Endothelial cell of umbilical vein (primary cell): ENCODE measurements around the gene NEU2.

Experiments
- CTCF ChIP-seq, 2 donors: IDR thresholded peaks; 1 replicate in 1 of 2; 2 replicates in 1 of 2; pipeline ENCODE4 v1.5.1; 2011; ENCODE audit warnings: low read length in 2 of 2, mild to moderate bottlenecking in 2 of 2, moderate library complexity in 2 of 2, control low read depth in 1 of 2, inconsistent platforms in 1 of 2, low read depth in 1 of 2; ENCODE audit not compliant: insufficient read depth in 1 of 2; ENCODE audit errors: extremely low read depth in 1 of 2
- EZH2 ChIP-seq: IDR thresholded peaks from 2 replicates; pipeline ENCODE4 v1.6.1; 2012; ENCODE audit warnings: borderline replicate concordance, low read depth, mild to moderate bottlenecking, moderate library complexity, low read length, inconsistent platforms; ENCODE audit not compliant: severe bottlenecking
- JUN ChIP-seq: IDR thresholded peaks from 2 replicates; pipeline ENCODE4 v1.6.1; 2011; ENCODE audit warnings: borderline replicate concordance, low read depth; ENCODE audit not compliant: insufficient read length, insufficient read depth
- MAX ChIP-seq: IDR thresholded peaks from 2 replicates; pipeline ENCODE4 v1.6.1; 2011; ENCODE audit not compliant: insufficient read depth, insufficient read length
- MYC ChIP-seq: IDR thresholded peaks from one replicate; pipeline ENCODE4 v1.6.1; 2011; ENCODE audit warnings: mild to moderate bottlenecking, low read depth, low read length
- POLR2A ChIP-seq: IDR thresholded peaks from 2 replicates; pipeline ENCODE4 v1.6.1; 2012; ENCODE audit warnings: low read depth, mild to moderate bottlenecking, control low read depth, low read length

DNA sequence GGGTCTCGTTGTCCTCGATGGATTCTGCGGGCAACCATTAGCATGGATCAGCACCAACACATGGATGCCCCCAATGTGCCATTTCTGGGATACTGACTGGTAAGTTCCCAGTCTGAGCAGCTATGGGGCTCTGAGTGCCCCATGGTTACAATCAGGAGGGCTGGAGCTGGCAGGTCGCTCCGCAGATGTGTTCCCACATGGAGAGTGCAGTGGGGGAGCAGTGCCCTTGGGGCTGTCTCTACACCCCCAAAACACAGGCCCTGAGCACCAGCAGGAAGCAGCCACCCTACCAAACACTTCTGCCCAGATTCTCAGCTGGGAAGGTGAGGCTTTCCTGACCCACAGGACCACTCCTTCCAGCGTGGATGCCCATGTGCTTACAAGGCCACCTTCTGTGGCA is 27.4 kb upstream of the NEU2 start:
- TF ChIP-seq CTCF (IDR thresholded peaks at IDR 0.05; ENCODE audit: extremely low read depth in 1 of 2, insufficient read depth in 1 of 2, low read depth in 1 of 2, low read length in 2 of 2) (no peak), POLR2A (no peak), EZH2 (no peak), MAX (no peak), JUN (no peak), MYC (no peak)
